GM19351 (cell line): ENCODE results near the gene ANKH.
"Not testable (repeated sequence)": the region's sequence is repeated elsewhere in the genome, so short reads cannot be mapped to it uniquely, and the experiment has no call there.

ENCODE experiments used
- ATAC-seq: cut with Tn5 transposase; IDR thresholded peaks from one replicate; pipeline ENCODE4 v1.9.1; 2021; ENCODE audit warnings: mild to moderate bottlenecking, moderate library complexity; ENCODE audit not compliant: unreplicated experiment

The ANKH gene

DNA sequence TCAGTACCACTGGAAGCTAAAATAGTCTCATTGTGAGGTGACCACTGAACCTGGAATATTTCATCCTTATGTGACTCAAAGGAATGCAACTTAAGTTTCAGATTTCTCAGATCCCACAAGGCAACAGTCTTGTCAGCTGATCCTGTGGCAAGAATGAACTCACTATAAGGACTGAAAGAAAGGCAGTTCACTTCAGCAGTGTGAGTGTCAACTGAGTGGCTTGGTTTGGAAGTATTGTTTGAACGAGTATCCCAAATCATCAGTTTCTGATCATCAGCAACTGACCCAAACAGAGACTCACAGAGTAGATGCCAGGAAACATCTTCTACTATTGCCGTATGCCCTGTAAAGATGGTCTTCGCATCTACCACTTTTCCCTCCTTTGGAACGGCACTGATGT, 74.2 kb downstream of the ANKH start:
- not testable (repeated sequence) for ATAC-seq

- ATAC-seq: no peak
Measured at GRCh38 chr5:14794583-14795230, 76.9 kb downstream of the ANKH start.

- no peak for ATAC-seq
Measured at GRCh38 chr5:14793851-14794250, 77.7 kb downstream of the ANKH start.

- no peak for ATAC-seq
Measured at GRCh38 chr5:14790911-14791310, 80.7 kb downstream of the ANKH start.

DNA sequence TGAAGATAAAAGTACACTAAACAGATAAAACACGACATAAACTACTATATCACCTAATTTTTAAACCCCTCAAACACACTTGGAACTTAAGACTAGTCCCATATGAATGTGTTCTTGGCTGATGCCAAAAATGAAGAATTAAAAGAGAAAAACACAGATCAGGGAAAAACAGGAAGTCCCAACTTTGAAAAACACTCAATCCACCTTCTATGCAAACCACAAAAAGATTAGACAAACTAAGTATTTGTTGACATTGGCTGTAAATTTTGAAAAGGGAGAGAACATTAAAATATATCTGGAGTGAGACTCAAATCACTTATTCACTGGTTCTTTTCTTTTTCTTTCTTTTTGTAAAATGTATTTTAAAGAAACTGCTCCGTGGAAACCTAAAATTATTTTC, 81.4 kb downstream of the ANKH start:
- no peak for ATAC-seq

DNA sequence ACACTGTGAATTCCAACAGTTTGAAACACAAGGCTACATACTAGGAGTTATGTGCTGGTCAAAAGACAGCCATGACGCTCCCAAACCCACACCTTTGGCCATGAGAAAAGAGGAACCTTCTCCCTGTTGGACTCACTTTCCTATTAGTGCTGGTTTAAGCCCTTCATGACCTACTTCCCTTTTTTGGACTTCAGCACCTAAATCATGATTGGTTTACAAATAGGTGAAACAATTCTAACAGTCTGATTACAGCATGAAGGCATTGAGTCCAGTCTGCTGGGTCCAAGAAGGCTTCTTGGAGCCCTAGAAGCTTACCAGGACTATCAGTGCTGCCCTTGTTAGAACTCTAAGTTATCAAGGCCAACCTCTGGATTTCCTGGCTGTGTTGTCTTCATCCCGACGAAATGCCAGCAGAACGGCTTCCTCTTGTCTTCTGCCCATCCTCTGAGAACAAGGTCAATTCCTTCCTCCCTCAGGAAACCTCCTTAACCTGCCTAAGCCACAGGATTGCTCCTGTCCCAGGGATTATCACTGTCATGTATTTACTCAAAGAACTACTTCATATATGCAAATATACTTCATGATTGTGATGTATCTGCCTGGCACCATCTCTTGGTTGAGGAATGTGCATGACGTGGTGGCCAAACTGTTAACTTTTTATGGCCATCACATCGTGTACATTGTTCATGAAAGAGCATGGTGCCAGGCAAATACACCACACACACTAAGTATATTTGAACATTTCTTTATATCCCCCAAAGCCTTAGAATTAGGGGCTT, 83.6 kb downstream of the ANKH start:
- ATAC-seq: no peak

DNA sequence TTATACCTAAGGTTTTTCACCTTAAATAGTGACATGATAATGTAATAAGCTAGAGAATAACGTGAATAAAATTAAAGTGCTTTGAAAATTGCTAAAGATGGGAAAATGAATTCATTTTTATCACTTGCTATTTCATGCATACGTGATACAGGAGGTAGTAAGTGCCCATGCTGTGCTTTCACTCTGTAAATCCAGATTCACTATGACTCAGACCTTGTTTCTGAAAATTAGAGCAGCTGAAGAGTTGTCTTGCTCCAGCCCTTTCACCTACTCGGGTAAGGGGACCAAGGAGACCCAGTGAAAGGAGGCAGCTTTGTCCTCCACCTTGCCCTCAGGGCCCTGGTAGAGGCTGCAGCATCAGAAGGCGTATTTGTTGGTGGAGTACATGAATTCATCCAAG, 87.9 kb downstream of the ANKH start:
- ATAC-seq: peak; percentile 87

DNA sequence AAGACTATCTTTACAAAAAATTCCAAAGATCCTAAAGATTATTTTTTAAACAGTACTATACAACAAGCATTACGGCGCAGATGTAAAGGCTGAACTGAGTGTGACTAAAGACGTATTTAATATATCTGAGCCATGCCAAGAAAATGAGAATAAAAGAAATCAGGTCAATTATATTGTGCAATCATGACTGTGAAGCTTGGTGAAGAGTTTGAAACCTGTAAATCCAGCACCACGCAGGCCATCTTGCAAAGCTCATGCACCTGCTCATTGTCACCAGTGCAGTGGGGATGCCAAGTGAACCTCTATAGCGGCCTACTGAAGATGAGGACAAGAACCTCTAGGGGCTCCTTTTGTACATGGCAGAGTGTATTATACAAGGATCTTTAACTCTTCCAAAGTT, 89.0 kb downstream of the ANKH start:
- no peak for ATAC-seq

GRCh38 chr5:14781106-14781505, 90.5 kb downstream of the ANKH start:
- ATAC-seq: peak; percentile 61

- ATAC-seq: no peak
Measured at GRCh38 chr5:14779975-14780374, 91.6 kb downstream of the ANKH start.

DNA sequence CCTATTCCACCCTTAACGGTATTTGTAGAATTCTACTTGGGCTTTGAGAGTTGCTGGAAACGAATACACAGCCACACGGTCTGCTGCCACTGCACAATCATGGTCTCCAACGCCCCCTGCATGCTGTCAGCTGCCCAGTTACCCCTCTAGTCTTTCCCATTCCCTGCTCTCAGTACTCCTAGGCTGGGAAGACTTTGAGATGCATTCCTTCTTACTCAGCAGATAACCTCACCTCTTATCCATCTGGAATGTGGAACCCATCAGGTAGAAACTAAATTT, 92.8 kb downstream of the ANKH start:
- no peak for ATAC-seq

GRCh38 chr5:14777932-14778791, 93.4 kb downstream of the ANKH start:
- no peak for ATAC-seq

- ATAC-seq: no peak
Measured at GRCh38 chr5:14777187-14777586, 94.4 kb downstream of the ANKH start.

GRCh38 chr5:14776602-14777001, 95.0 kb downstream of the ANKH start:
- ATAC-seq: no peak

- ATAC-seq: no peak
Measured at GRCh38 chr5:14775857-14776256, 95.7 kb downstream of the ANKH start.

DNA sequence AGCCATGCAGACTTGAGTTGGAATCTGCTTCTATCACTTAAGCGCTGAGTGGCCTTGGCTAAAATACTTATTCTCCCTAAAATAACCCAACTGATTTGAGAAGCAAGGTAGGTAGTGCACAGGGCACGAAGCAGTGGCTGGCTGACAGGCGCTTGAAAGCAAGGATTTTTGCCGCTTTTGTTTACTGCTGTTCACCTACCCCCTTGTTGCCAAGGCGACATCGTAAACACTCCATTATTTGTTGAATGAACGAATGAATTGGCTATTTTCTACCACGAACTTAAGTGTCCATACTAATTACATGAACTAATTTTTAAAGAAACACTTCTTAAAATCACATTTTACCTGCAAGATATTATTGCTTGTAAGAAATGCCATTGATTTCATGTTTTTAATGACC, 98.0 kb downstream of the ANKH start:
- no peak for ATAC-seq

DNA sequence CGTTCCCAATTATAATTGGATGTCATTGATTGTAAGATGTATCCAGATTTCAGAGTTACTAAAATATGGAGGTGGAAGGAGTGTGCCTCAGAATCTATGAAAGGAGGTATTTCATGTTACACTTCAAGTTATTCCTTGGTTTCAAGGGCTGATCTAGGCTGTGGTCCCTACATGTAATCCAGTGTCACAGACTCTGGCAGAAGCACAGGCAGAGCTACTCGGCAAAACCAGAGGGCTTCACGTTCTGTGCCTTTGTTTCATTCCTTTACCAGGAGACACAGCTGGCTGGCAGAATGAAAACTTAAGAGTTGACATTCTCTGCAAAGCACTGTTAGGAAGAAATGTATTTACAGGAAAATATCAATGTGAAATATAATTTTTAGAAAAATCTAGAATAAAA, 99.6 kb downstream of the ANKH start:
- ATAC-seq: no peak

- ATAC-seq: no peak
Measured at GRCh38 chr5:14771189-14771588, 100.4 kb downstream of the ANKH start.

GRCh38 chr5:14768508-14769365, 102.8 kb downstream of the ANKH start:
- ATAC-seq: no peak

- ATAC-seq: peak; percentile 83
Measured at GRCh38 chr5:14767735-14768507, 103.7 kb downstream of the ANKH start.
